ENCODE results near the gene RGS1. TPM values are rescaled to one million over a fixed set of nuclear protein-coding genes. Genes with fewer than 3 reads are reported as not detected.

Gene RGS1
- total RNA-seq, 1 experiment from 2014 or later = not detected

GRCh38 chr1:192580351-192580962, 4.9 kb downstream of the RGS1 start:
- peak; percentile 83 for DNase-seq (ENCODE audit: low spot score)

DNA sequence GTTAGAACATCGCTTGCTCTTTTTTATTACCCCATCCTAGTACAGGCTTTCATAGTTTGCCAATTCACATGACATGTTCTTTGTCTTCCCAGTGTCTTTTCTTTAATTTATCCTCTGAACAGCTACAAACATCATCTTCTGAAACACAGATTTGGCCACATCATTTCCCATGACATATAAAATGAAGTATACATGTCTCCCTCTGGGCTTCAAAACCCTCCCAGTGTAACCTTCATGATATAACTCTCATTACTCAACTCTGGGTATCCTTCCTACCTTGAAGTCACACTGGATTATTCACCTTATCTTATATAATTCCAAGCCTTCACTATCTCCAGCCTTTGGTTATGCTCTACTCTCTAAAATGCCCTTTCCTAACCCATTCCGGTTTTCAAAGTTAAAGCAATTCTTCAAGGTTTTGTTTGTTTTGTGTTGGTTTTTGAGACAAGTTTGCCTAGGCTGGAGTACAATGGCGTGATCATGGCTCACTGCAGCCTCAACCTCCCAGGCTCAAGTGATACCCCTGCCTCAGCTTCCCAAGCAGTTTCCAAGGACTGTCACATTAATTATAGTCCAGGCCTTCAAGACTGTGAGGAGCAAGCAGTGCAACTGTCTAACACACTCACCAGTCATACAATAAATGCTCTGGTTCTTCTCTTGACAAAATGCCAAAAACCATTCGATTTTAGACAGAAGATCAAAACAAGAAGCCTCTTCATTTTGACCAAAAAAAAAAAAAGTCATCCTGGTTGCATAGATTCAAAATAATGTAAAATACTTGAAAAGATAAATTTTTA, 5.8 kb downstream of the RGS1 start:
- DNase-seq (ENCODE audit: low spot score) = no peak

DNA sequence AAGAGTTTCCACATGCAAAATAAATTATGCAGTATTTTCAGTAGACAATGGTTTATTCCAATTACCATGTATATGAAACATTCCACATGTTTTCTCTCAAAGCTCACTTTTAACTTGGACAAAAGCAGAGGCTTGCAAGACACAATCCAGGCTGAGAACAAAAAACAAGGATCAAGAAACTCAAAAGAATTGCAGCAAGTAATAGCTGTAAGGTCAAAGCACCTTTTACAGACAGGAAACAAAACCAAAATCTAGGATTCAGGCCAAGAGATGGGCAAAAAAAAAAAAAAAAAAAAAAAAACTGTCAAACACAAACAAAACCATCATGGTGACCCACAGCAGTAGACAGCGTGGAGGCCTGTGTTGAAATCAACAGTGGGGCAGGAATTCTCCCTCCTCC, 9.3 kb downstream of the RGS1 start:
- no peak for DNase-seq (ENCODE audit: low spot score)

- DNase-seq (ENCODE audit: low spot score) = no peak
These were observed 12.1 kb downstream of the RGS1 start for GRCh38 chr1:192587386-192588266.

DNA sequence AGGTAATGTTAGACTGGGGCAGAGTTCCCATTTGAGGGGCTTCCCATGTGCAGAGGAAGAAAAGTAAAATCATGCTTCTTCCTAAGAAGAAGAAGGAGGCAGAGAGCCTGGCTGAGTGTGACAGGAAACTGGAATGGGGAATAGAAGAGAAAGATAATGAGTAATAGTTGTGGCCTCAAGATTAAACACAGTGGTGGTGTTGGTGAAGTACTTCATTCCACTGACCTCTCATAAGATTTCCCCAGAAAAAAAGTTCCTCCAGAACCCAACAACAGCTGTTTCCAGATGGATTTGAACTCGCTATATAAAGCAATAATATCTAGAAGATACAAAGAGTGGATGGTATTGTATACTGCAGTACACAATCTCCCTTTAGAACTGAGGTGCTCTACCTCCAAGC, 13.0 kb downstream of the RGS1 start:
- no peak for DNase-seq (ENCODE audit: low spot score)

GRCh38 chr1:192589813-192590212, 14.2 kb downstream of the RGS1 start:
- DNase-seq (ENCODE audit: low spot score) = no peak

GRCh38 chr1:192592517-192592916, 16.9 kb downstream of the RGS1 start:
- DNase-seq (ENCODE audit: low spot score) = no peak

- no peak for DNase-seq (ENCODE audit: low spot score)
These were observed 17.6 kb downstream of the RGS1 start for GRCh38 chr1:192592981-192593708.

DNA sequence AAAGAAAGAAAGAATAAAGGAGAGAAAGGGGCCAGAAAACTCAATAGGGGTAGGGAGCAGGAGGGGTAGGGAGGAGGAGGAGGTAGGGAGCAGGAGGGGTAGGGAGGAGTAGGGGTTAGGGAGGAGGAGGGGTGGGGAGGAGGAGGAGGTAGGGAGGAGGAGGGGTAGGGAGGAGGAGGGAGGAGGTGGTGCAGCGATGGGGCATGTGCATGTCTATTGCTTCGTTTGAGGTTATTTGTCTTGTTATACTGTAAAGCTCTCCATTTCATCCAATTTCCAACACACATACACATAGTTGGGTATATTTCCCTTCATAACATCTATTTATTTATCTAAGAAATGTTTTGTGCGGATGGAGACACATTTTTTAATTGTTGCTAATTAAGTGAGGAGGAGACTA, 19.7 kb downstream of the RGS1 start:
- DNase-seq (ENCODE audit: low spot score) = no peak

DNA sequence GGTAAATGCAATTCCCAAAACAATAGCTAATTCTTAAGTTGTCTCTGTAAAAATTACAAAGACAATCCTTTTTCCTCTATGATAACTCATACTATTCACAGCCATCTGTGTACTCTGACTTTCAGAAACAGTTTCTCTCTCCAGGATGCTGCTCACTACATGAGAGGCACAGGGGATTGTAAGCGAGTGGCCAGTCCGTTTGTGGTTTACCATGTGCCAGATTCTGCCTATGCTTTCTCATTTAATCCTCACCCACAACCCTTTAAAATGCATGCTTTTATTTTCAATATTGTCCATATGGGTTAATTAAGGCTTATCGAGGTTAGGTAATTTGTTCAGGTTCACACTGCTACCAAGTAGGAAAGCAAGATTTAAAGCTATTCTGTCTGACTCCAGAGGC, 23.0 kb downstream of the RGS1 start:
- DNase-seq (ENCODE audit: low spot score) = no peak

DNA sequence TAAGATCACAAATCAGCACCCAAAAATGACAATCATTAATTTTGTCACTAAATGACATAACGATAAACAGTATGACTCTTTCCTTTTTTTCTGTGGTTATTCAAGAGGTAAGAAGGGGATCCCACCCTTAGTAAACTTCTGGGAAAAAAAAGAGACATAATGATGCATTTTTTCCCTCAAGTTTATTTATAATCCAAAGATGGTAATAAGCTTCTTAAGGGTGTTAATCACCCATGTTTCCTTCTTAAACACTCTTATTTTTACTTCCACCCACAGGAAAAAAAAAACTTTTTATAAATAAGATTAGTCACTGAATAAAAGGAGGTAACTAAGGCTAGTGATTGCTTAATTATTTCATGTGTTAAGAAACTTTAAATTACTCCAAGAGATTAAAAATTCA, 24.7 kb downstream of the RGS1 start:
- no peak for DNase-seq (ENCODE audit: low spot score)

GRCh38 chr1:192601143-192601542, 25.6 kb downstream of the RGS1 start:
- no peak for DNase-seq (ENCODE audit: low spot score)

DNA sequence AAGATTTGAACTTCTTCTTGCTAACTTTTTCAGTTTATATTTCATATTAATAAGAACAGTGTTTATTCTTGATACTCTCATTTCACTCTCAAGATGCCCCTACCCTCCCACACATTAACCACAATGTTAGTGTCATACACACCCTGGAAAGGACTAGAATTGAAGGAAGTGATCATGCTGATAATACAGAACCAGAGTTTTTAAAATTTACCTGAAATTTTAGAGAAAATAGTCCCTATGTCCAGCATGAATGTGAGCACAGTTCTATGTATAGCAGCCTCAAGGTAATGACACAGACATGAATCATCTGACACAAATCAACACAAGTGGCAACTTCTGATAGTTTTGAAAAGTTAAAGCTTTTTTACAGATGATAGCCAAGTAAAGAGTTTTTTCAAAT, 26.0 kb downstream of the RGS1 start:
- DNase-seq (ENCODE audit: low spot score) = no peak

DNA sequence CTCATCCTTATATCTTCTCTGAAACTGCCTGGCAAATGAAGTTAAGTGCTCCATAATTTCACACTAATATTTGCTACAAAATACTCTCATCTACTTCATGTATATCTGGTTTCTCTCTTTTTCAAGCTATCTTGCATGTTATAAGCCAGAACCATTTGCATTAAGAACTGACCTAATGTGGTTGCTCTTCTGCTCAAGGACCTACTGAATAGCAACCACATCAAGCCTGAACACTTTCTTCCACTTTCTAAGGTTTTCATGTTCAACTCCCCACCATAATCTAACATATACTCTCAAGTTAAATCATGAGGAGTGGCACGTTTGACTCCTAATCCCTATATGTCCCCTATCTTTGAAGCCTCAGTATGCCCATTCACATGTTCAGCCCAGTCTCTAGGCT, 27.2 kb downstream of the RGS1 start:
- no peak for DNase-seq (ENCODE audit: low spot score)

GRCh38 chr1:192603218-192603787, 27.7 kb downstream of the RGS1 start:
- no peak for DNase-seq (ENCODE audit: low spot score)

GRCh38 chr1:192604979-192605620, 29.5 kb downstream of the RGS1 start:
- no peak for DNase-seq (ENCODE audit: low spot score)

DNA sequence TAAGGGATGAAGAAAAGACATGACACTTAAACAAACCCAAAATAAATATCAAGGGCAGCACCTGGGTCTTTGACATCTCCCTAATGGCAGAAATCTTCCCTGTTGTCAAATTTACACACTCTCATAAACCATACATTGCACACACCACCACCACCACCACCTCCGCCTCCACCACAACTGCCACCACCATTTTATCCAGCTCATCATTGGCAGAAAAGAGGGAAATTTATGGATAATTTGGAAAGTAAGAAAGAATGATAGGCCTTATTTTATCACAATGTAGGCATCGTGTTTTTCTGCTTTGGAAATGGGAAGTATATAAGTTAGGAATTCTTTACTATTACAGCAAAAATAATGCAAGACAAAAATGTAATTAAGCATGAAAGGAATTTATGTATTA, 33.1 kb downstream of the RGS1 start:
- no peak for DNase-seq (ENCODE audit: low spot score)

DNA sequence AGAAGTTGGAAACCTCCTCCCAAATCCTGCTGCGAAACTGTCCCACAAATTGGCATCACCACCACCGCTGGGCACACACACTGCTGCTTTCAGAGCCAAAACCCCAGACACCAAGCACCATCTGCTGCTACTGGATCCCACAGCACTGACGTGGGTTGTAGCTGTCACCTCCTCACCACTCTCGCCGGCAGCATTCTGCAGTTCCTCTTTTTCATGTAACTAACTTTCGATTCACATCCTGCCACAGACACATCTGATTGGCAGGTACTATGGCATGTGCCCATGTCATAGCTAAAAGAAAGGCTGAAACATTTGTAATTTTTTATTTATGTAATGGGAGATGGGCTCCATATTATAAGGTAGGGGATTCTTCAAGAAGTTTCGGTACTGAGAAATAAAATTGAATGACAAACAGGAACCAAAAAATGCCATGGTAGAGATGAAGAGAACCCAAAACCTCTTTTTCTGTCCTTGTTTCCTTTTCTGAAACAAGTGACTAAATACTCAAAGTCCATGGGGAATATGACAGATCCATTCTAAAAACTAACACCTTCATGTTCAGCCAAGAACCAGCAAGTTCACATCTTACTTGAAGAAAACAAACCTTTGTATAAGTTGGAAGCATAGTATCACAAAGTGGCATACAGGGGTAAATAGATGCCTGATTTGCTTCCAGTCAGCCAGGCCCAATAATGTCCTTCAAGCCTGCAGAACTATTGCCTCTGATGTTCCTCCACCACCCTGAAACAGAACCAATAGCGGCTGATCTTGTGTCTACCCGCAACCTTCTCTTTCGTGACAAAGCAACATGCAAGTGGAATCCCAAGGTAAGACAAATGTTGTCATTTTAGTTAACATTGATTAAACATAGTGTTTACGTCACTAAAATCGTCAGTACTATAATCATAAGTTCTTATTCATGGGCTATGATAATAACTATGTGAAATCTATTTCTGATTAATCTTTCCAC, 33.8 kb downstream of the RGS1 start:
- DNase-seq (ENCODE audit: low spot score) = no peak

DNA sequence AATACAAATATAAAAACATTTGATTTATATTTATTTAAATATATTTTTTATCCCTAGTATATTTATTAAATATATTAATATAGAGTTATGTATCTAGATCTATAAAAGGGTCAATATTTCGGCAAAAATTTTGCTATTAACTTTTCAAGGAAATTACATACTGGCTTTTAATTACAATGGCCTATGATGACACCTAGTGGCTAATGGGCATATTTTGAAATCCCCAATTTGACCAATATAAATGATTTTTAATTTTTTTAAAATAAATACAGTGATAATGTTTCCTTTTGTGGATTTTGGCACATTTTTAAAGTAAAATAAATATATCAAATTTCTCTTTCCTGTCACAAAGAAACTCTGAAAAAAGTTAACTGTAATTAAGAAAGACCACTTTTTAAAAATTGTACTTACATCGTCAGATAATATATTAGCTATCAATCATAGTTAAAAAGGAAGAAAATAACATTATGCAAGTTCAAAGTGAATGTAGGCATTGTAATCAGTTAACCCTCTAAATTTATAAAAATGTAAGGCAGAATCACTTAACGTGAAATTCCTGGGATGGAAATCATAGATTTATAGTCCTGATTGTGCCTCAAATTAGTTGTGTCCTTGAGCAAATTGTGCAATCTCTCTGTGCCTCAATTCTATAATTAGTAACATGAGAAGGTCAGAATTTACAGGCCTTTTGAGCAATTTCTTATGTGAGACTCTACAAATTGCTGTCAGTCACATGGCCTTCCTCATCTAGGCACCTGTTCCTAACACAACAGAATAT, 34.7 kb downstream of the RGS1 start:
- DNase-seq (ENCODE audit: low spot score) = peak; percentile 63
